ENCODE results near the gene PHETA2. TPM values are rescaled to one million over a fixed set of nuclear protein-coding genes. Genes with fewer than 3 reads are reported as not detected.
A peak's percentile ranks its signal among the peaks of the same experiment; 100 is the strongest.

PHETA2 gene
- polyA plus RNA-seq, 6 donors from 2014 or later = 0.43 to 2.1 (median 0.67) TPM

DNA sequence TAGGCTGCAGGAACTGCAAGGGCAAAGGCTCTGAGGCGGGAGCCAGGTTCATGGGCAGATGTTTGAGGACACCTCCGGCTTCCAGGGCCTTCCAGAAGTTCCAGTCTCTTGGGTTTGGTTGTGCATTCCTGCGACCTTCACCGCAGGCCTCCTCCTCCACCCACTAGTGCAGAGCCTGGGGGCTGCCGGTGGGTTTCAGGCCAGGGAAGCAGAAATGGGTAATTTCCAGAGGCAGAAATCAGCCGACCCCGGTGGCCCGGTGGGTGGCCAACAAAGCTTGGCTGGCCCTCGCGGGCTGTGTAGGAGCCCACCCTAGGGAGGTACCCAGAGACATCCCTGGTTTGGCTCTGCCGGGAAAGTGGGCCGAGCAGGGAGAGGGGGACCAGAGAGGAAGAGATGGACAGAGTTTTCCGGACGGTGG, 417 bp upstream of the PHETA2 start:
- no peaks in the 10 kb centered on the region for H3K27me3 Mint-ChIP-seq
- H3K4me3 Mint-ChIP-seq = peak overlapping the region; percentile 59 to 86 (median 74)
- no peaks in the 10 kb centered on the region for H3K36me3 Mint-ChIP-seq
- H3K9me3 Mint-ChIP-seq = no peaks in the 10 kb centered on the region
- ATAC-seq (ENCODE audit: low read depth in 2 of 2) (no peak), DNase-seq (no peak)
- H3K4me1 Mint-ChIP-seq = peaks cover 30 to 52% (median 33%) of the 10 kb centered on the region in 3 donors
- H3K27ac Mint-ChIP-seq = peak overlapping the region in 2 of 6 donors; percentile 31 to 75

DNA sequence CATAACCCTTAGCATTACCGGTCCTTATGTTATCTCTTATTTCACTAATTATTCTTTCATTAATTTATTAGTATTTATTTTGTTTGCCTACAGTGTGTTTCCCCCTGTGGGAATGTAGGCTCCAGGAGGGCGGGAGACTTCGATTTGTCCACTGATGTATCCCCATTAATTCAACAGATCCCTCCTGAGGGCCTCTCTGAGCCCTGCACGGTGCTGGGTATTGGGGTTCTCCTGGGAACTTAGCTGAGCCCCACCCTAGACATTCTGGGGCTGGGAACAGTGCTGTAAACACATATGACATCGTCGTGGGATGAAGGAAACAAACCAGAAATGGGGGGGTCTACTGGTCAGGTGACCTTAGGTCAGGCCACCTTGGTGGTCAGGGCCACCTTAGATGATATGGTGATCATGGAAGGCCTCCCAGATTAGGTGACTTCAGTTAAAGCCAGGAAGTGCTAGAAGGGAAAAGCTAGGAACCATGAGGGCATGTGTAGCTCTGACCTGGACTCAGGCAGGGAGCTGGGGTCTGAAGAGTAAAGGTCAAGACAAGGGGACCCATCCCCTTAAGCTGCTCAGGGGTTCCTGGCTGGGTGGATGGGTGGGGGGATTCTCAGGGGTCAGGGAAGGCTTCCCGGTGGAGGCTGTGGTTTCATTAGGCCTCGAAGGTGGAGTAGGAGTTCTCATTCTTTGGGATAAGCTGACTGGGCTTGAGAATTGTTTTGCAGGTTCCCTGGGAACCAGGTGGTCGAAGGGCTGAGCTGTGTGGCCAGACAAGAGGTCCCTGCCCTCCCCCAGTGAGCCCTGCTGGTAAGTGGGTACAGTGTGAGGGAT, 1.0 kb downstream of the PHETA2 start:
- Mint-ChIP-seq H3K27ac (peak overlapping the region in 3 of 6 donors; percentile 20 to 68 (median 34)), H3K36me3 (no peaks in the 10 kb centered on the region), H3K4me1 (peaks cover 32 to 47% (median 33%) of the 10 kb centered on the region in 3 donors), H3K27me3 (no peaks in the 10 kb centered on the region), H3K9me3 (no peaks in the 10 kb centered on the region), H3K4me3 (peak overlapping the region; percentile 66 to 83 (median 78))
- DNase-seq (no peak), ATAC-seq (ENCODE audit: low read depth in 2 of 2) (no peak)

DNA sequence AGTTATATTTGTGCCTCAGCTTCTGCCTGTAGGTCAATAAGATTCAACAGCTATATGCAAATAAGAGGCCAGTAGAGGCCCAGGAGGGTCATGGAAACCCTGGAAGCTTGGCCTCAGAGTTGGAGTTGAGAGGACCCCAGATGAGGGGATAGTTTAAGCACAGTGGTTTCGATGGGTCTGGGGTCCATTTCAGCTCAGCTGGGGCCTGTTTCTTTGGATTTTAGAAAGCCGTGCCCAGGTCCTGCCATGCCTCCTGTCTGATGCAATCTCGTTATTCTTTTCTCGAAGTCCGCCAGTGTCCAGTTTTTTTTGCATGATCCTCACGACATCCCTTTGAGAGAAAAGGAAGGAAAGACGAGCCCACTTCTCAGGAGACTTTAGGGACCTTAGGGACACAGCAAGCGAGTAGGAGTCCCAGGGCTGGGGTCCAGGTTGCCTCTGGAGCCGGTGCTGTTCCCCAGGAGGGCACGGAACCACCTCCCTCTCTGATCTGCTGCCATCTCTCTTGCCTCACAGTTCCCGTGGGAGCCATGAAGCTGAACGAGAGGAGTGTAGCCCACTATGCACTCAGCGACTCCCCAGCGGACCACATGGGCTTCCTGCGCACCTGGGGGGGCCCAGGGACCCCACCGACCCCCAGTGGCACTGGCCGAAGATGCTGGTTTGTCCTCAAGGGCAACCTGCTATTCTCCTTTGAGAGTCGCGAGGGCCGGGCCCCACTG, 2.9 kb downstream of the PHETA2 start:
- Mint-ChIP-seq H3K27ac (peak overlapping the region in 1 of 6 donors; percentile 65), H3K36me3 (no peaks in the 10 kb centered on the region), H3K27me3 (no peaks in the 10 kb centered on the region), H3K4me3 (peak overlapping the region in 2 of 8 donors; percentile 26 to 80), H3K9me3 (no peaks in the 10 kb centered on the region), H3K4me1 (peaks cover 20 to 48% (median 22%) of the 10 kb centered on the region in 3 donors)
- DNase-seq (no peak), ATAC-seq (ENCODE audit: low read depth in 2 of 2) (no peak)

DNA sequence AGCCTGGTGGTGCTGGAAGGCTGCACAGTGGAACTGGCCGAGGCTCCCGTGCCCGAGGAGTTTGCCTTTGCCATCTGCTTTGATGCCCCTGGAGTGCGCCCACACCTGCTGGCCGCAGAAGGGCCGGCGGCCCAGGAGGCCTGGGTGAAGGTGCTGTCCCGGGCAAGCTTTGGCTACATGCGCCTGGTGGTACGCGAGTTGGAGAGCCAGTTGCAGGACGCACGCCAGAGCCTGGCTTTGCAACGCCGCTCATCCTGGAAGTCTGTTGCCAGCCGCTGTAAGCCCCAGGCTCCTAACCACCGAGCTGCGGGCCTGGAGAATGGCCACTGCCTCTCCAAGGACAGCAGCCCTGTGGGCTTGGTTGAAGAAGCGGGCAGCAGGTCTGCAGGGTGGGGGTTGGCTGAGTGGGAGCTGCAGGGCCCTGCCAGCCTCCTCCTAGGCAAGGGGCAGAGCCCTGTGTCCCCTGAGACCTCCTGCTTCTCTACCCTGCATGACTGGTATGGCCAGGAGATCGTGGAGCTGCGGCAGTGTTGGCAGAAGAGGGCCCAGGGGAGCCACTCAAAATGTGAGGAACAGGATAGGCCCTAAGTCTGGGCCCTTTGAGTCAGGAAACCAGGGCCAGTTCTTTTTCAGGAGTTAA, 3.6 kb downstream of the PHETA2 start:
- DNase-seq (no peak), ATAC-seq (ENCODE audit: low read depth in 2 of 2) (no peak)
- Mint-ChIP-seq H3K9me3 (no peaks in the 10 kb centered on the region), H3K36me3 (peaks cover 4 to 5% of the 10 kb centered on the region in 2 donors), H3K4me3 (peak overlapping the region in 2 of 8 donors; percentile 37 to 63), H3K27me3 (no peaks in the 10 kb centered on the region), H3K4me1 (peaks cover 23 to 52% (median 25%) of the 10 kb centered on the region in 3 donors), H3K27ac (peak overlapping the region in 2 of 6 donors; percentile 27 to 96)

DNA sequence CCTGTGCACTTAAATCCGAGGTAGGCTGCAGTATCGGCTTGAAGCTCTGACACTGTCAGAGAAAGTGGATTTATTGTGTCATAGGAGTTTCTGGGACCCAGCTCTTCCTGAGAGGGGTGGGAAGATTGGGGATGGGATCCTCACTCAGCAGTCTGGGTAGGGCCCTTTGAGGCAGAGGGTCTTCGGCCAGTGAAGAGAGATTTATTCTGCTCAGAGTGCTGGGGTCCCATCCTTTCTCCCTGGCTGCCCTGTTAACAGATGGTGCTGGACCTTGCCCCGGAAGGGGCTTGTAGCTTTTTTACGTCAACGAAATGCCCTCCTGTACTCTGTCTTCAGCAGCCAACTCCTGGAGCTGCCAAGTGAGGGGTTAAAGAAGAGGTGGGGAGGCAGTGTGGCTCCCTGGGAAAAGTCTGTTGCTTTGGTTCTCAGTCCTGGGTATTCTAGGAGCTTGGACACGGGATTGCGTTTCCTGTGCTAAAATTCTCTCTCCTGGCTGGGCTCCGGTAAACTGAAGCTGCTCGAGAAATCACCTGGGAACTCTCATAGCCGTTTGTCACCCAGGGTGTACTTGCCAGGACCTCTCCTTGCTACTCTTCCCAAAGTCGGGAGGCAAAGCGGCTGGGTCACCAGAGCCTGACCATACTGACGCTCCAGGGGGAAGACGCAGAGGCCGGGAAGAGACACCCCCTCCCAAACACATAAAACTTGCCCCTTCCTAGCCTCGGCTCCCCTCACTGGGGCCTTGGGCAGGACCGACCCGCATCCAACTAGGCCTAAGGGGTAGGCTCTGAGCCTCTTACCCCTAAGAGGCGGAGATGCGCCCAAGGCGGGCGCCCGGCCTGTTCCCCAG, 4.6 kb downstream of the PHETA2 start:
- peak overlapping the region; percentile 96 to 99 (median 99) for H3K27ac Mint-ChIP-seq
- H3K4me3 Mint-ChIP-seq = peak overlapping the region; percentile 94 to 99 (median 99)
- no peaks in the 10 kb centered on the region for H3K27me3 Mint-ChIP-seq
- H3K4me1 Mint-ChIP-seq = peaks cover 18 to 48% (median 22%) of the 10 kb centered on the region in 3 donors
- no peak for DNase-seq
- H3K9me3 Mint-ChIP-seq = no peaks in the 10 kb centered on the region
- peaks cover 8% of the 10 kb centered on the region in 2 donors for H3K36me3 Mint-ChIP-seq
- no peak for ATAC-seq (ENCODE audit: low read depth in 2 of 2)

DNA sequence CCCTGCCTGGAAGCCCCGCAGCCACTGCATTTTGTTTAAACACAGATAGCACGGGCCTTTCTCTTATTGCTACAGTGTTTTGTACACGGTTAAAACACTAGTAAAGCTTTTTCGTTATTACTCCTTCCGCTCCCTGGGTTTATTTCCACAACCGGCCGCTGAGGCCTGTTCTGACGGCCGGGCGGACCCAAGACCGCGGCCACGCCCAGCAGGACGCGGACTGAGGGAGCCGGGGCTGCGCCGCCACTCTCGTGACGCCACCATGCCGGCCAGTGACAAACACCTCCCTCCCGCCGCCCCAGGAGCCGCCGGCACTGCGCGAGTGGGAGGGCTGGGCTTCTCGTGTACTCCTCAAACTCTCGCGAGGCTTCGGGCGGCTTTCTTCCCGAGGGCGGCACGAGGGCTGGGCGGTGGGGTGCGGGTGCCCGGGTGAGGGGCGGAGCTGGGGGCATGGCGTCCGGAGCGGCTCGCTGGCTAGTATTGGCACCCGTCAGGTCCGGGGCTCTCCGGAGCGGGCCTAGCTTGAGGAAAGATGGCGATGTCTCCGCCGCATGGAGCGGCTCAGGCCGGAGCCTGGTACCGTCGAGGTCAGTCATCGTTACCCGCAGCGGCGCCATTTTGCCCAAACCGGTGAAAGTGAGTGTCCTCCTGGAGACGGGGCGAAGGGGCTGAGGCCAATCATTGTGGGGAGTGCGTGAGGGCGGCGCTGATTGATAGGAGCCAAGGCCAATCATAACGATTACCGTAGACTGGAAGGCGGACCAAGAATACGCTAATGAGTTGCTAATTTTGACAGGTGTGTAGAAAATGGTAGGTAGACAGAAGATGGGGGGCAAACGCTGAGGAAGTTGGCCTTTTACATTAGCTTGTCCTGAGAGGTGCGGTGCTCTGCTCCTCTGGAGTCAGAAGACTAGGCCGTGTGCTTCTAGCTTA, 5.5 kb downstream of the PHETA2 start, which contains the start of gene SMDT1:
TSS of gene SMDT1 (plus strand) at position 382 of the 933 bp plus-strand sequence. CDS start at position 451, 69 bp downstream.
- H3K4me1 Mint-ChIP-seq = peaks cover 18 to 55% (median 25%) of the 10 kb centered on the region in 3 donors
- H3K27me3 Mint-ChIP-seq = no peaks in the 10 kb centered on the region

DNA sequence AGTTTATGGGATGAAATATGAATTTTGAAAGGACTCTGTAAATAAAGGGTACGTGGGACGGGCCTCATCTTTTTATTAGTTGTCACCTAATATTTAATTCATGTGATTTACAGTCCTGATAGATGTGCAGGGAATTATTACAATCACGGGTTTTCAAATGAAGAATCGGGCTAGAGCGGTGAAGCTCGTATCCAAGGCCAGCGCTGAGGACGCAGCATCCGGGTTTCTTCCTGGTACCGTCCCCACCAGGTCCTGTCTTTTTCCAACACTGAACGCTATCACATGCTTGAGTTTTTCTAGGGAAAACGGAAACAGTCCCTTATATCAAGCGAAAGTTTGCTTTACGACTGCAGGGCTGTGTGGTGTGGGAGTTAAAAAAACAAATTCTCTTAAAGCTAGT, 6.2 kb downstream of the PHETA2 start:
- H3K27me3 Mint-ChIP-seq = no peaks in the 10 kb centered on the region
- peak overlapping the region; percentile 94 to 99 (median 99) for H3K4me3 Mint-ChIP-seq
- H3K36me3 Mint-ChIP-seq = peaks cover 8 to 13% of the 10 kb centered on the region in 2 donors
- H3K9me3 Mint-ChIP-seq = no peaks in the 10 kb centered on the region
- no peak for DNase-seq
- H3K27ac Mint-ChIP-seq = peak overlapping the region; percentile 96 to 99 (median 99)
- ATAC-seq (ENCODE audit: low read depth in 2 of 2) = no peak
- H3K4me1 Mint-ChIP-seq = peaks cover 18 to 50% (median 20%) of the 10 kb centered on the region in 3 donors

More for the DNA sequence above, 5.5 kb downstream of the PHETA2 start, which contains the start of gene SMDT1:
- peak within 1 kb of the TSS; percentile 94 to 99 (median 99) for H3K4me3 Mint-ChIP-seq
- peaks cover 8 to 13% of the 10 kb centered on the region in 2 donors for H3K36me3 Mint-ChIP-seq
- H3K9me3 Mint-ChIP-seq = no peaks in the 10 kb centered on the region
- ATAC-seq (ENCODE audit: low read depth in 2 of 2) = peak; percentile 88 to 89
- peak within 1 kb of the TSS; percentile 96 to 99 (median 99) for H3K27ac Mint-ChIP-seq
- peak; percentile 99 for DNase-seq

DNA sequence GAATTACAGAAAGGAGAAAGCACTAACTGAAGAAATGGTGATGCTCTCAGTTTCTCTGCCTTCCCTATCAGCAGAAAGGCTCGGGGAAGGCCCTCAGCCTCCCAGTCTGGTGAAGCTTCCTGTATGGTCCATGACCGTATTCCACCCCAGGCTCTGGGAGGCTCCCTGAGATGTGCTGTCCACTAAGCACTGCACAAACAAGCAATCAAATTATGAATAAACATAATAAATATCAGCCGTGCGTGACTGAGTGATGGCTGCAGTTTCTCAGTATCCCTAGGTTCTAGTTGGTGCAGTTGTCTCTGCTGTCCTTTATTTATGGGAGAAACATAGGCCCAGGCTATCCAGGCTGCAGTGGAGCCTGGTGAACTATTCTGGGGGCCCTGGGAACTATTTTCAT, 9.1 kb downstream of the PHETA2 start:
- Mint-ChIP-seq H3K4me1 (peaks cover 18 to 47% (median 20%) of the 10 kb centered on the region in 3 donors), H3K27ac (peak overlapping the region in 1 of 6 donors; percentile 83), H3K4me3 (peak overlapping the region in 3 of 8 donors; percentile 16 to 96 (median 30)), H3K9me3 (no peaks in the 10 kb centered on the region), H3K36me3 (peaks cover 8 to 22% of the 10 kb centered on the region in 2 donors), H3K27me3 (no peaks in the 10 kb centered on the region)
- DNase-seq (no peak), ATAC-seq (ENCODE audit: low read depth in 2 of 2) (no peak)

DNA sequence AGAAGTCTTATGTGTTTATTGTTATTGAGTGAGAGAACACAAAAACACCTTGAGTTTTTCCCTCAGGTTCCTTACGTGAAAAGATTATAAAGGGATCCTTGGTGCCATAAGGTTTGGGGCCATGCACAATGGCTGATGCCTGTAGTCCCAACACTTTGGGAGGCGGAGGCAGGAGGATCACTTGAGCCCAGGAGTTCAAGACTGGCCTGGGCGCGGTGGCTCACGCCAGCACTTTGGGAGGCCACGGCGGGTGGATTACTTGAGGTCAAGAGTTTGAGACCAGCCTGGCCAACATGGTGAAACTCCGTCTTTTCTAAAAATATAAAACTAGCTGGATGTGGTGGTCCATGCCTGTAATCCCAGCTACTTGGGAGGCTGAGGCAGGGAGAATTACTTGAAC, 10.8 kb downstream of the PHETA2 start:
- ATAC-seq (ENCODE audit: low read depth in 2 of 2) = no peak
- H3K9me3 Mint-ChIP-seq = no peaks in the 10 kb centered on the region
- peak overlapping the region in 1 of 8 donors; percentile 62 for H3K4me3 Mint-ChIP-seq
- peak overlapping the region in 1 of 6 donors; percentile 47 for H3K27ac Mint-ChIP-seq
- H3K27me3 Mint-ChIP-seq = no peaks in the 10 kb centered on the region
- DNase-seq = no peak
- H3K36me3 Mint-ChIP-seq = peaks cover 8 to 22% of the 10 kb centered on the region in 2 donors
- peaks cover 25 to 48% (median 26%) of the 10 kb centered on the region in 3 donors for H3K4me1 Mint-ChIP-seq

DNA sequence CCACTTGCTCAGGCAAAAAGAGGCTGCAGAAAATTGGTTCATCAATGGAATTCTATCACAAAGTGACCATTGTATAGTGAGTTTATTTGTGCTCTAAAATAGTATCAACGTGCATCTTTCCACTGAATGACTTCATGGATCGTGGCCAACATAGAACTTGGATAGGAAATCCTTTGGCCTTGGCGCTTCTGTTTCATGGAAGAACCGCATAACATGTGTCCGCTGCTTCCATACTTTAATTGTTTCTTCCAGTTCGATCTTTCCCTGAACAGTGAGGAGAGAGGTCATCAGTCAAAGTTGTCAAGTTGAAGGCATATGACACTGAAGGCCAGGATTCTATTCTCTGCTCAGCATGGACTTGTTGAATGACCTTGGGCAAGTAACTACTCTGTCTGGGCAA, 12.0 kb downstream of the PHETA2 start:
- peaks cover 8 to 22% of the 10 kb centered on the region in 2 donors for H3K36me3 Mint-ChIP-seq
- no peak for DNase-seq
- no peaks in the 10 kb centered on the region for H3K27me3 Mint-ChIP-seq
- no peak overlapping the region for H3K27ac Mint-ChIP-seq
- H3K4me3 Mint-ChIP-seq = peak overlapping the region in 1 of 8 donors; percentile 71
- H3K9me3 Mint-ChIP-seq = no peaks in the 10 kb centered on the region
- peaks cover 27 to 44% (median 34%) of the 10 kb centered on the region in 3 donors for H3K4me1 Mint-ChIP-seq
- ATAC-seq (ENCODE audit: low read depth in 2 of 2) = no peak

DNA sequence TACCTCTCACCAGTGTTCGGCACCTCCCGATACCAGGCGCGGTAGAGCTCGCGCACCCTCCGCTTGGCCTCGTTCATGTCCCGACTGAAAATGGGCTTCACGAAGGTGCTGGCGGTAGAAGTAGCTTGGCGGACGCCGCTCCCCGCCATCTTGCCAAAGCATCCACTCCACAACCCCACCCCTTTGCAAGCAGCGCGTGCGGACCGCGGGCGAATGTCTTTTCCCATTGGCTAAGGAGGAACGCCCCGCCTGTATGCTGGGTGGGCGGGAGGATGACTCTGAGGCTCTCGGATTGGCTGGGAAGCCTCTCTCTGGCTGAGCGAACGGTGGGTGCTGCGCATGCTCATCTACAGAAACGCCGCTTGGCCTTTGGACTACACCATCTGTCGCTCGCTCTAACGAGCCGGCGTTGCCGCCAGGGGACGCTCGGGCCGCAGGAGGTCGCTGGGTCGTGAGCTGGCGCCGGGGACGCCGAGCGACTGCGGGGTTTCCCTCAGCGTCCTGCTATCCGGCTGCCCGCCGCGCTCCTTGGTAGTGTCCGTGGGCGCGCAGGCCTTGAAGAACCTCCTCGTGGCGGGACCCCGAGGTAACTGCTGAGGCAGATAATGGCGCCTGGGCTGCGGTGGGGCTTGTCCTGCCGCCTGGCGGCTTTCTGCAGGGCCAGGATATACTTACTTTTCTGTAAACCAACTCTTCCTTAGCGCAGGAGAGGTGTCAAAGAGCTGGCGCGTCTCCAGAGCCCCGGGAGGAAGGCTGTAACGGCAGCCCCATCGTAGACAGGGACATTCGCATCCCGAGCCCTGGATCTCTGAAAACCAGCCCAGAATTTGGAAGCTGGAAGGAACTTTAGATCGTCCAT, 16.8 kb downstream of the PHETA2 start, which contains the start of gene NDUFA6:
TSS of gene NDUFA6 (minus strand) at position 177 of the 859 bp plus-strand sequence. CDS start at position 149, 28 bp downstream.
- Mint-ChIP-seq H3K27ac (peak within 1 kb of the TSS; percentile 95 to 100 (median 98)), H3K9me3 (no peaks in the 10 kb centered on the region), H3K27me3 (no peaks in the 10 kb centered on the region), H3K4me1 (peaks cover 16 to 34% (median 25%) of the 10 kb centered on the region in 3 donors), H3K4me3 (peak within 1 kb of the TSS; percentile 97 to 99 (median 99)), H3K36me3 (peaks cover 0 to 6% of the 10 kb centered on the region in 2 donors)
- peak; percentile 99 for DNase-seq
- peak; percentile 85 to 91 for ATAC-seq (ENCODE audit: low read depth in 2 of 2)
